Retinal pigment epithelial cell (primary cell): ENCODE results near the gene GPR3.
"Not testable (repeated sequence)": the region's sequence is repeated elsewhere in the genome, so short reads cannot be mapped to it uniquely, and the experiment has no call there.

Experiments
- DNase-seq: peaks from one replicate; pipeline ENCODE4 v3.0.0-alpha.2; 2010; ENCODE audit warnings: low read depth
- H3K4me3 ChIP-seq: 2 replicates; pipeline ENCODE4 v1.5.1; 2011; ENCODE audit warnings: mild to moderate bottlenecking, low read length, control low read depth, moderate library complexity
- TF ChIP-seq, protein P1 (sequence below): conservative IDR thresholded peaks from 2 replicates; pipeline ENCODE4 v1.5.1; 2011; ENCODE audit warnings: low read depth, low read length, control low read depth, inconsistent platforms

GPR3 gene

DNA sequence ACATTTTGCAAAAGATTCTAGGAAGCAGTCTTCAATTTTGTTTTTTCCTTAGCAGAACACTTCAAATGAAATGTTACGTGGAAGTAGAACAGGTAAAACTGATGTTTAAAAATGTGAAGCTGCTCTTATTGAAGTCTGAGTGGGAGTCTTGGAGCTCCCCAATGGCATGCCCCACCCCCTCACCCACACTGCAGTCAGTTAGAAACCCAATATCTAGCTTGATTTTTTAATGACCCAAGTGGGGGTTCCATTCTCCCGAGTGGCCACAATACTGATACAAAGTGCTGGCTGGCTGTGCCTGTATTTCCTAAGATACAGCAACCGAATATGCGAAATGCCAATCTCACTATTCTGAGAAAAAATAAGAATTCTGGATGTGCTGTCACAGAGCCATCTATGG, 31.3 kb downstream of the GPR3 start:
- H3K4me3 ChIP-seq, result no peak overlapping the region
- no peak for DNase-seq
- TF ChIP-seq, protein P1, sequence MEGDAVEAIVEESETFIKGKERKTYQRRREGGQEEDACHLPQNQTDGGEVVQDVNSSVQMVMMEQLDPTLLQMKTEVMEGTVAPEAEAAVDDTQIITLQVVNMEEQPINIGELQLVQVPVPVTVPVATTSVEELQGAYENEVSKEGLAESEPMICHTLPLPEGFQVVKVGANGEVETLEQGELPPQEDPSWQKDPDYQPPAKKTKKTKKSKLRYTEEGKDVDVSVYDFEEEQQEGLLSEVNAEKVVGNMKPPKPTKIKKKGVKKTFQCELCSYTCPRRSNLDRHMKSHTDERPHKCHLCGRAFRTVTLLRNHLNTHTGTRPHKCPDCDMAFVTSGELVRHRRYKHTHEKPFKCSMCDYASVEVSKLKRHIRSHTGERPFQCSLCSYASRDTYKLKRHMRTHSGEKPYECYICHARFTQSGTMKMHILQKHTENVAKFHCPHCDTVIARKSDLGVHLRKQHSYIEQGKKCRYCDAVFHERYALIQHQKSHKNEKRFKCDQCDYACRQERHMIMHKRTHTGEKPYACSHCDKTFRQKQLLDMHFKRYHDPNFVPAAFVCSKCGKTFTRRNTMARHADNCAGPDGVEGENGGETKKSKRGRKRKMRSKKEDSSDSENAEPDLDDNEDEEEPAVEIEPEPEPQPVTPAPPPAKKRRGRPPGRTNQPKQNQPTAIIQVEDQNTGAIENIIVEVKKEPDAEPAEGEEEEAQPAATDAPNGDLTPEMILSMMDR, result no peak

- no peak for DNase-seq
- TF ChIP-seq, protein P1, result no peak
- no peak overlapping the region for H3K4me3 ChIP-seq
Observed at GRCh38 chr1:27427329-27427728, 34.9 kb downstream of the GPR3 start.

DNA sequence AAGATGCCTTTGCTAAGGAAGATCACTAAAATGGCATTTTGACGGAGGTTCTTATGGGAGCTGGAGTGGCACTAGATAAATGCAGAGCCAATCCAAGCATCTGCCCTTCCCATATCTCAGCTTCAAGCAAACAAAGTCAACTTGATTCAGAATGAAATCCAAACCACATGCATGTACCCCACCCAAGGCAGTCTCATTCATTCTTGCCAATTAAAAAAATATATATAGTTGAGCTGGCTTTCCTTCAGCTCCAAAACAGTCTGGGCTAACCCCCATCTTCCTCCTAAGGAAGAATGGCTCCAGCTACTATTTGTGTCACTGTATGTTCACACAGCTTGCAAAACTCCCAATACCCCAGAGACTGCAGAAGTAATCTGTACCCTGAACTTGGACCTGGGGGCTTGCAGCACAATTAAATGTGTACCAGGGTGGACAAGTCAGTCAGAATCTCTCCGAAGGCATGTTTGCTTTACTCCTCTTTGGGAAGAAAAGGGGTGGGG, 35.4 kb downstream of the GPR3 start:
- TF ChIP-seq, protein P1, result no peak
- DNase-seq, result no peak
- H3K4me3 ChIP-seq, result no peak overlapping the region

DNA sequence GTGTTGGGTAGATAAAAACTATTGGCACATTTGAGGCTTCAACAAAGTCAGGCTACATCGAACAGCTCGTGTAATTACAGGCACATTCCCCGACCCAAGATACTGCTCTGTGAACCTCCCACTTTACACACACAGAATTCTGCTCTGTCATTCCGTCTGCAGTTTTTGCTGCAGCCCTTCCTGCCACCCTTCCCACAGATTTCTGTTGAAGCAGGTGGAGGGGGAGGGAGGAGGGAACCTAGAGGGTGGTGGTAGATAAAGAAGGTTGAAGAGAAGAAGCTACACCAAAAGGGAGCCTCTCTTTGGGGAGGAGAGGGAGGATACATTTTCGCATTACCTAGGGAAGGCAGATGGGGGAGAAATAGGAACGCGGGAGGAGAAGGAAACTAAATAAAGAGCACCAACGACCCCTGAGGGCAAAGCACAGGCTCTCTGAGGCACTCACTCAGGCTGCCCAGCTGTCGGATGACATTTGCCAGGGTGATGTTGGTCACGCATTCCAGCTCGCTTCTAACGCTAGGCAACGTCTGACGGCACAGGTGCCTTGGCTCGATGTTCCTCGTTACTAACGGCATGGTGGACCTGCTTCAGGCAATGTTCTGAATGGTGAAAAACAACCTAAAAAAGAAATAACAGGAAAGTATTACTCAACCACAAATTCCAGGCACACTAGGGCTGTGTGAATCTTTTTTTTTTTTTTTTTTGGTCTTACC, 36.0 kb downstream of the GPR3 start:
- DNase-seq, result no peak
- TF ChIP-seq, protein P1, result no peak
- H3K4me3 ChIP-seq, result no peak overlapping the region

GRCh38 chr1:27429029-27429425, 36.6 kb downstream of the GPR3 start:
- TF ChIP-seq, protein P1, result no peak
- no peak for DNase-seq
- no peak overlapping the region for H3K4me3 ChIP-seq

DNA sequence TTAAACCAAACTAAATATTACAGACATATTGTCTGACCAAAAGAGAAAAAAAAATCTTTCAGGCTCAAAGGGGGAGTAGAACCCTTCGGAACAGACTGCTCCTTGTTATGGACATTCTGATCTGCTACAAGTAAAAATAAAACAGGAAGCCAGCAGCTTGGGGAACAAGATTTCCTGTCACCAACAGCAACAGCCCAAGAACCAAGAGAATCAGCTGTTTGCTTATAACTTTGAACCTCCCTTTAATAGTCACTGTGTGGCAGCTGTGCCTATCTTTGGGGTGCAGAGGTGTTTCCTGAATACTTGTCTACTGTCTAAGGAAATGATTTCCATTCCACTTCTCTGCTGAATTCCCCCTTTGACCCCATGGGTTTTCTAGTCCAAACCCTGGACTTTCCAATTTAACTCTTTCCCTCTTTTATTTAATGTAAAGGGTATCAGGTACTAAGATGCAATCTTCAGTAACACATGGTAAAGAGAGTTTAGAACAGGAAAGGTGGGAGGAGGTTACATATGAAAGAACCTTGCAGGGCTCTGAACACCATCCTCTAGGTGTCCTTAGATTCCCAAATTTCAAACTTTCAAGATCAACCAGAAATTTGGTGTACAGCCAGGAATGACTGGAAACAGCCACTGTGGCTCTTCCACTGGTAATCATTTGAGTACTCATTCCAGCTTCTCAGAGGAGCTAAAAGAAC, 38.6 kb downstream of the GPR3 start:
- TF ChIP-seq, protein P1, result no peak
- no peak overlapping the region for H3K4me3 ChIP-seq
- DNase-seq, result no peak

DNA sequence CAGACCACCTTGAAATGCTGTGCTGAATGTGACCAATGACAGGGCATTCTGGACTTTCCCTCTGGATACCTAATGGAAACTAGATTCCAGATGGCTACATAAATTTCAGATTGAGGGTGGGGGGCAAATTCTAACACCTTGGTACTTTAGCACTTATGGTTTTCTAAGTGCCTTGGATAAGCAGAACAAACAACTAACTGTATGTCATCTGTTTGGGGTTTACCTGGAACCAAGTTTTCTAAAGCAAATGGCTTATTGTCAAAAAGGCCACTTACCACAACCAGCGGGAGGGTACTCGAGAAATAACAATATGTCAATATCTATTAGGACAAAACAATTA, 39.1 kb downstream of the GPR3 start:
- H3K4me3 ChIP-seq, result no peak overlapping the region
- TF ChIP-seq, protein P1, result no peak
- no peak for DNase-seq

DNA sequence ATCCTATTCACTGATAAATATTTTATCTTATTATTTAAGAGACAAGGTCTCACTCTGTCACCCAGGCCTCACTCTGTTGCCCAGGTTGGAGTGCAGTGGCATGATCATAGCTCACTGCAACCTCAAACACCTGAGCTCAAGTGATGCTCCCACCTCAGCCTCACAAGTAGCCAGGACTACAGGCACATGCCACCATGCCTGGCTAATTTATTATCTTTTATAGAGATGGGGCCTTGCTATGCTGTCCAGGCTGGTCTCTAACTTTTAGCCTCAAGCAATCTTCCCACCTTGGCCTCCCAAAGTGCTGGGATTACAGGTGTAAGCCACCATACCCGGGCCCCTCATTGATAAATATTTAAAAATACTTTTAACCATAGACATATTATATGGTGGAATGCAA, 40.3 kb downstream of the GPR3 start:
- H3K4me3 ChIP-seq, DNase-seq: not testable (repeated sequence)
